ENCODE data around the gene GRAP2.
"Not testable (repeated sequence)": the region's sequence is repeated elsewhere in the genome, so short reads cannot be mapped to it uniquely, and the experiment has no call there.

The GRAP2 gene

GRCh38 chr22:39967103-39967829 is 66.4 kb downstream of the GRAP2 start:
- ATAC-seq (no peak), DNase-seq (no peak)

GRCh38 chr22:39967996-39968972 is 67.4 kb downstream of the GRAP2 start:
- no peak for ATAC-seq
- DNase-seq: no peak

- ATAC-seq (no peak), DNase-seq (no peak)
These were observed 69.9 kb downstream of the GRAP2 start for GRCh38 chr22:39970742-39971141.

GRCh38 chr22:39972641-39973040 is 71.8 kb downstream of the GRAP2 start:
- no peak for ATAC-seq
- no peak for DNase-seq

GRCh38 chr22:39973656-39974055 is 72.8 kb downstream of the GRAP2 start:
- DNase-seq (no peak), ATAC-seq (no peak)

GRCh38 chr22:39974065-39974464 is 73.2 kb downstream of the GRAP2 start:
- DNase-seq (no peak), ATAC-seq (no peak)

- ATAC-seq: peak; percentile 75
- DNase-seq: no peak
These were observed 78.2 kb downstream of the GRAP2 start for GRCh38 chr22:39979048-39979447.

GRCh38 chr22:39979458-39979857 is 78.6 kb downstream of the GRAP2 start:
- ATAC-seq: no peak
- no peak for DNase-seq

GRCh38 chr22:39980596-39980995 is 79.7 kb downstream of the GRAP2 start:
- DNase-seq: no peak
- no peak for ATAC-seq

- DNase-seq (no peak), ATAC-seq (no peak)
These were observed 82.5 kb downstream of the GRAP2 start for GRCh38 chr22:39983346-39983745.

- ATAC-seq: no peak
- no peak for DNase-seq
These were observed 83.1 kb downstream of the GRAP2 start for GRCh38 chr22:39984006-39984405.

- DNase-seq: no peak
- no peak for ATAC-seq
These were observed 83.9 kb downstream of the GRAP2 start for GRCh38 chr22:39984746-39985145.

GRCh38 chr22:39985383-39986035 is 84.6 kb downstream of the GRAP2 start:
- ATAC-seq (peak; percentile 85), DNase-seq (peak; percentile 45)

- ATAC-seq (no peak), DNase-seq (no peak)
These were observed 87.7 kb downstream of the GRAP2 start for GRCh38 chr22:39988386-39989114.

- ATAC-seq: no peak
- DNase-seq: no peak
These were observed 88.7 kb downstream of the GRAP2 start for GRCh38 chr22:39989633-39990032.

- no peak for ATAC-seq
- no peak for DNase-seq
These were observed 89.8 kb downstream of the GRAP2 start for GRCh38 chr22:39990686-39991085.

- no peak for DNase-seq
- ATAC-seq: no peak
These were observed 90.4 kb downstream of the GRAP2 start for GRCh38 chr22:39991159-39991860.

GRCh38 chr22:39992088-39992826 is 91.4 kb downstream of the GRAP2 start:
- DNase-seq: no peak
- ATAC-seq: no peak

GRCh38 chr22:39992894-39993293 is 92.0 kb downstream of the GRAP2 start:
- ATAC-seq, DNase-seq: not testable (repeated sequence)

- ATAC-seq (peak; percentile 65), DNase-seq (peak; percentile 54)
These were observed 93.2 kb downstream of the GRAP2 start for GRCh38 chr22:39994041-39994565.

All from stimulated activated naive CD8-positive, alpha-beta T cell treated with anti-CD3 and anti-CD28 coated beads, Interleukin-15, Interleukin-2, amounts not matched to agents 100 U/mL and 50 U/mL, for 24 hours (primary cell).